HepG2 (cell line): ENCODE measurements around the gene POLR1C. TPM values are rescaled to one million over a fixed set of nuclear protein-coding genes. Genes with fewer than 3 reads are reported as not detected.
A peak's percentile ranks its signal among the peaks of the same experiment; 100 is the strongest.

Experiments
- ARNT ChIP-seq: fragments of 450-650 bp; IDR thresholded peaks from 2 replicates; pipeline ENCODE4 v1.6.1; 2017
- BORCS8-MEF2B ChIP-seq: sonication (generic); formaldehyde crosslinking; IDR thresholded peaks from 2 replicates; pipeline ENCODE4 v1.8.0; 2022; ENCODE audit warnings: mild to moderate bottlenecking, missing genetic modification reagents
- CEBPG ChIP-seq: IDR thresholded peaks from 2 replicates; pipeline ENCODE4 v1.6.1; 2016
- CEBPZ ChIP-seq: IDR thresholded peaks from 2 replicates; pipeline ENCODE4 v1.6.1; 2012; ENCODE audit warnings: low read length, improper control_type of control experiment
- CHCHD3 ChIP-seq: sonication (generic); formaldehyde crosslinking; IDR thresholded peaks from 2 replicates; pipeline ENCODE4 v1.8.0; 2022; ENCODE audit warnings: mild to moderate bottlenecking, missing genetic modification reagents, moderate library complexity
- FOXK2 ChIP-seq: fragments of 450-650 bp; IDR thresholded peaks from 2 replicates; pipeline ENCODE4 v1.6.1; 2016
- GTF2F1 ChIP-seq: fragments of 150-350 bp; IDR thresholded peaks from 2 replicates; pipeline ENCODE4 v1.6.1; 2014; ENCODE audit warnings: low read length
- HNRNPLL ChIP-seq: fragments of 200-400 bp; formaldehyde crosslinking; IDR thresholded peaks from 2 replicates; pipeline ENCODE4 v1.6.1; 2017; ENCODE audit warnings: mild to moderate bottlenecking, low read depth, low read length; ENCODE audit not compliant: poor library complexity, severe bottlenecking
- KAT2B ChIP-seq: fragments of 150-350 bp; IDR thresholded peaks from 2 replicates; pipeline ENCODE4 v1.6.1; 2014; ENCODE audit warnings: low read depth, low read length, borderline replicate concordance
- KDM4B ChIP-seq: sonication (generic); formaldehyde crosslinking; IDR thresholded peaks from 2 replicates; pipeline ENCODE4 v1.4.0; 2020; ENCODE audit warnings: missing genetic modification reagents
- KDM5B ChIP-seq: sonication (generic); formaldehyde crosslinking; IDR thresholded peaks from 2 replicates; pipeline ENCODE4 v1.4.0; 2020; ENCODE audit warnings: missing genetic modification reagents, mild to moderate bottlenecking, borderline replicate concordance
- MED1 ChIP-seq: sonication (generic); formaldehyde crosslinking; IDR thresholded peaks from 2 replicates; pipeline ENCODE4 v1.4.0; 2020; ENCODE audit warnings: missing genetic modification reagents
- MEIS2 ChIP-seq: sonication (generic); formaldehyde crosslinking; IDR thresholded peaks from 2 replicates; pipeline ENCODE4 v1.9.0; 2021; ENCODE audit warnings: mild to moderate bottlenecking, missing genetic modification reagents
- MIXL1 ChIP-seq: IDR thresholded peaks from 2 replicates; pipeline ENCODE4 v1.6.1; 2016
- THYN1 ChIP-seq: sonication (generic); formaldehyde crosslinking; IDR thresholded peaks from 2 replicates; pipeline ENCODE4 v1.8.1; 2023; ENCODE audit warnings: low read depth, mild to moderate bottlenecking, moderate library complexity, missing genetic modification reagents, borderline replicate concordance
- ZNF562 ChIP-seq: sonication (generic); formaldehyde crosslinking; IDR thresholded peaks from 2 replicates; pipeline ENCODE4 v1.8.0; 2022; ENCODE audit warnings: missing genetic modification reagents, borderline replicate concordance
- ZNF569 ChIP-seq: sonication (generic); formaldehyde crosslinking; IDR thresholded peaks from 2 replicates; pipeline ENCODE4 v1.5.0; 2020; ENCODE audit warnings: mild to moderate bottlenecking, missing genetic modification reagents, moderate library complexity, borderline replicate concordance
- ZNF589 ChIP-seq: sonication (generic); formaldehyde crosslinking; conservative IDR thresholded peaks from 2 replicates; pipeline ENCODE4 v1.8.0; 2022; ENCODE audit warnings: mild to moderate bottlenecking, moderate library complexity, missing genetic modification reagents
- ZNF646 ChIP-seq: sonication (generic); formaldehyde crosslinking; IDR thresholded peaks from 2 replicates; pipeline ENCODE4 v1.9.0; 2021; ENCODE audit warnings: mild to moderate bottlenecking, missing genetic modification reagents
- polyA plus RNA-seq, 8 experiments: library from polyadenylated mRNA; depleted of rRNA in 3 of 8; stranded (reverse) in 7 of 8; unstranded in 1 of 8; fragments of >200 nt; fragmentation: Illumina TruSeq in 4 of 8; extraction: Trizol in 4 of 8; gene quantifications; 2 replicates each; pipeline versions ENCODE4 v1.2.1 to v1.2.3, GENCODE V29; 2011 to 2016; ENCODE audit warnings: low read depth in 4 of 8, missing spikeins in 1 of 8, mixed read lengths in 1 of 8; ENCODE audit not compliant: insufficient read depth in 1 of 8
- total RNA-seq, 5 experiments: library from RNA; depleted of rRNA; stranded (reverse); fragments of >200 nt; fragmentation: Illumina TruSeq; extraction: Trizol; gene quantifications; 2 replicates each; pipeline ENCODE4 v1.2.3, GENCODE V29; 2016; ENCODE audit warnings: low read depth in 1 of 5

Gene POLR1C
- total and polyA plus RNA-seq, 2 of the 13 experiments (the other 11 are each of a cell fraction or from before 2014, with no cell fraction given) = 62.6 to 72.2 TPM

GRCh38 chr6:43517505-43518357 is 842 bp downstream of the POLR1C start (continued):
- TF ChIP-seq THYN1 (CRISPR knock-in tag) = no peak
- no peak for TF ChIP-seq MEIS2 (CRISPR knock-in tag)
- no peak for TF ChIP-seq ARNT
- no peak for TF ChIP-seq MED1 (CRISPR knock-in tag)
- TF ChIP-seq KDM5B (CRISPR knock-in tag) = no peak
- no peak for TF ChIP-seq ZNF562 (CRISPR knock-in tag)
- no peak for TF ChIP-seq KDM4B (CRISPR knock-in tag)
- no peak for TF ChIP-seq ZNF589
- no peak for TF ChIP-seq KAT2B
- 0 out of 2 replicates have a peak, but pooled peaks have one; percentile 12 for TF ChIP-seq ZNF569 (CRISPR knock-in tag)
- TF ChIP-seq ZNF646 = no peak
- no peak for TF ChIP-seq CEBPZ
- TF ChIP-seq GTF2F1 = no peak
- TF ChIP-seq MIXL1 (CRISPR knock-in tag) = no peak
- TF ChIP-seq CEBPG (CRISPR knock-in tag) = 0 out of 2 replicates have a peak, but pooled peaks have one; percentile 1
- TF ChIP-seq BORCS8-MEF2B = no peak
- TF ChIP-seq FOXK2 = no peak
- TF ChIP-seq HNRNPLL = no peak
- TF ChIP-seq CHCHD3 (CRISPR knock-in tag) = 0 out of 2 replicates have a peak, but pooled peaks have one; percentile 4
